Central memory CD8-positive, alpha-beta T cell (primary cell): ENCODE results near the gene SP110.

Source experiments
- ATAC-seq: fragments of 150-1000 bp; cut with Tn5 transposase; replicated peaks from 2 replicates; pipeline ENCODE4 v1.10.0; 2022; ENCODE audit warnings: mild to moderate bottlenecking, moderate FRiP score, moderate number of reproducible peaks; ENCODE audit not compliant: poor library complexity, severe bottlenecking; ENCODE audit errors: extremely low read depth
- DNase-seq, 2 donors: peaks; one replicate each; pipeline ENCODE4 v3.0.0; 2021; ENCODE audit warnings: low spot score in 2 of 2
- H3K27ac Mint-ChIP-seq: one replicate; pipeline ENCODE4 v1.8.0; 2022; ENCODE audit warnings: low read depth, mild to moderate bottlenecking, moderate library complexity, mixed read lengths
- H3K27me3 Mint-ChIP-seq: one replicate; pipeline ENCODE4 v1.8.0; 2022; ENCODE audit warnings: mixed read lengths
- H3K36me3 Mint-ChIP-seq: one replicate; pipeline ENCODE4 v1.8.0; 2022; ENCODE audit warnings: mild to moderate bottlenecking, moderate library complexity, mixed read lengths; ENCODE audit not compliant: insufficient read depth
- H3K4me1 Mint-ChIP-seq: one replicate; pipeline ENCODE4 v1.8.0; 2022; ENCODE audit warnings: mixed read lengths
- H3K4me3 Mint-ChIP-seq: one replicate; pipeline ENCODE4 v1.8.0; 2022; ENCODE audit warnings: mild to moderate bottlenecking, moderate library complexity, mixed read lengths
- H3K9me3 Mint-ChIP-seq: one replicate; pipeline ENCODE4 v1.8.0; 2022; ENCODE audit warnings: mixed read lengths

Gene SP110

GRCh38 chr2:230179907-230180306 is 39.9 kb downstream of the SP110 start:
- DNase-seq (no peak), ATAC-seq (no peak)
- Mint-ChIP-seq H3K9me3 (peaks cover 5% of the 10 kb centered on the region), H3K4me1 (no peaks in the 10 kb centered on the region), H3K36me3 (peaks cover 67% of the 10 kb centered on the region), H3K27me3 (no peaks in the 10 kb centered on the region), H3K27ac (no peak overlapping the region), H3K4me3 (no peak overlapping the region)

- ATAC-seq: no peak
- Mint-ChIP-seq H3K27ac (no peak overlapping the region), H3K27me3 (no peaks in the 10 kb centered on the region), H3K4me1 (no peaks in the 10 kb centered on the region), H3K4me3 (no peak overlapping the region), H3K9me3 (peaks cover 5% of the 10 kb centered on the region), H3K36me3 (peaks cover 62% of the 10 kb centered on the region)
- no peak for DNase-seq
Observed at GRCh38 chr2:230178546-230179485, 41.0 kb downstream of the SP110 start.

GRCh38 chr2:230176996-230177395 is 42.8 kb downstream of the SP110 start:
- no peak for DNase-seq
- Mint-ChIP-seq H3K27me3 (no peaks in the 10 kb centered on the region), H3K4me3 (no peak overlapping the region), H3K9me3 (peaks cover 2% of the 10 kb centered on the region), H3K27ac (peak overlapping the region; percentile 16), H3K36me3 (peaks cover 50% of the 10 kb centered on the region), H3K4me1 (no peaks in the 10 kb centered on the region)
- no peak for ATAC-seq

GRCh38 chr2:230174466-230174865 is 45.3 kb downstream of the SP110 start:
- Mint-ChIP-seq H3K4me1 (no peaks in the 10 kb centered on the region), H3K27me3 (no peaks in the 10 kb centered on the region), H3K27ac (peak overlapping the region; percentile 38), H3K4me3 (no peak overlapping the region), H3K9me3 (no peaks in the 10 kb centered on the region), H3K36me3 (peaks cover 57% of the 10 kb centered on the region)
- ATAC-seq (no peak), DNase-seq (no peak)

- Mint-ChIP-seq H3K36me3 (peaks cover 58% of the 10 kb centered on the region), H3K27ac (no peak overlapping the region), H3K4me1 (no peaks in the 10 kb centered on the region), H3K27me3 (no peaks in the 10 kb centered on the region), H3K4me3 (no peak overlapping the region), H3K9me3 (no peaks in the 10 kb centered on the region)
- no peak for DNase-seq
- ATAC-seq: no peak
Observed at GRCh38 chr2:230172852-230173251, 46.9 kb downstream of the SP110 start.

GRCh38 chr2:230172156-230172555 is 47.6 kb downstream of the SP110 start:
- Mint-ChIP-seq H3K27me3 (no peaks in the 10 kb centered on the region), H3K4me3 (no peak overlapping the region), H3K36me3 (peaks cover 59% of the 10 kb centered on the region), H3K27ac (no peak overlapping the region), H3K4me1 (no peaks in the 10 kb centered on the region), H3K9me3 (no peaks in the 10 kb centered on the region)
- DNase-seq (no peak), ATAC-seq (no peak)

- Mint-ChIP-seq H3K27me3 (no peaks in the 10 kb centered on the region), H3K4me1 (no peaks in the 10 kb centered on the region), H3K9me3 (no peaks in the 10 kb centered on the region), H3K4me3 (no peak overlapping the region), H3K36me3 (peaks cover 52% of the 10 kb centered on the region), H3K27ac (no peak overlapping the region)
- ATAC-seq (no peak), DNase-seq (no peak)
Observed at GRCh38 chr2:230170532-230170931, 49.3 kb downstream of the SP110 start.

- H3K9me3 Mint-ChIP-seq: no peaks in the 10 kb centered on the region
- H3K27me3 Mint-ChIP-seq: no peaks in the 10 kb centered on the region
- H3K27ac Mint-ChIP-seq: peak overlapping the region; percentile 9
- peaks cover 47% of the 10 kb centered on the region for H3K36me3 Mint-ChIP-seq
- DNase-seq: no peak
- no peaks in the 10 kb centered on the region for H3K4me1 Mint-ChIP-seq
- ATAC-seq: no peak
- H3K4me3 Mint-ChIP-seq: no peak overlapping the region
Observed at GRCh38 chr2:230166557-230167170, 53.1 kb downstream of the SP110 start.

GRCh38 chr2:230164139-230164538 is 55.6 kb downstream of the SP110 start:
- no peak for ATAC-seq
- H3K36me3 Mint-ChIP-seq: peaks cover 29% of the 10 kb centered on the region

GRCh38 chr2:230162981-230163380 is 56.8 kb downstream of the SP110 start:
- H3K4me3 Mint-ChIP-seq: no peak overlapping the region
- DNase-seq: no peak
- no peak overlapping the region for H3K27ac Mint-ChIP-seq

More at GRCh38 chr2:230164139-230164538, 55.6 kb downstream of the SP110 start:
- H3K27me3 Mint-ChIP-seq: no peaks in the 10 kb centered on the region
- H3K27ac Mint-ChIP-seq: no peak overlapping the region
- no peak for DNase-seq
- no peak overlapping the region for H3K4me3 Mint-ChIP-seq
- no peaks in the 10 kb centered on the region for H3K9me3 Mint-ChIP-seq
- H3K4me1 Mint-ChIP-seq: peaks cover 6% of the 10 kb centered on the region

GRCh38 chr2:230161184-230161583 is 58.6 kb downstream of the SP110 start:
- Mint-ChIP-seq H3K4me3 (no peak overlapping the region), H3K27ac (no peak overlapping the region), H3K36me3 (peaks cover 10% of the 10 kb centered on the region), H3K9me3 (no peaks in the 10 kb centered on the region), H3K4me1 (peaks cover 6% of the 10 kb centered on the region), H3K27me3 (no peaks in the 10 kb centered on the region)
- DNase-seq: no peak
- no peak for ATAC-seq

More at GRCh38 chr2:230162981-230163380, 56.8 kb downstream of the SP110 start:
- H3K27me3 Mint-ChIP-seq: no peaks in the 10 kb centered on the region
- no peak for ATAC-seq
- peaks cover 6% of the 10 kb centered on the region for H3K4me1 Mint-ChIP-seq
- H3K36me3 Mint-ChIP-seq: peaks cover 22% of the 10 kb centered on the region
- no peaks in the 10 kb centered on the region for H3K9me3 Mint-ChIP-seq

GRCh38 chr2:230160112-230160660 is 59.6 kb downstream of the SP110 start:
- no peak overlapping the region for H3K27ac Mint-ChIP-seq
- H3K9me3 Mint-ChIP-seq: no peaks in the 10 kb centered on the region
- ATAC-seq (no peak), DNase-seq (peak; percentile 27 to 39)
- H3K36me3 Mint-ChIP-seq: peaks cover 6% of the 10 kb centered on the region
- H3K27me3 Mint-ChIP-seq: no peaks in the 10 kb centered on the region
- H3K4me1 Mint-ChIP-seq: peaks cover 6% of the 10 kb centered on the region
- no peak overlapping the region for H3K4me3 Mint-ChIP-seq

GRCh38 chr2:230158468-230158867 is 61.3 kb downstream of the SP110 start:
- ATAC-seq (no peak), DNase-seq (no peak)
- no peaks in the 10 kb centered on the region for H3K36me3 Mint-ChIP-seq
- no peak overlapping the region for H3K27ac Mint-ChIP-seq
- H3K27me3 Mint-ChIP-seq: no peaks in the 10 kb centered on the region
- H3K4me3 Mint-ChIP-seq: no peak overlapping the region
- H3K9me3 Mint-ChIP-seq: no peaks in the 10 kb centered on the region
- H3K4me1 Mint-ChIP-seq: peaks cover 6% of the 10 kb centered on the region
